Measurements from ENCODE around the gene P3H3. TPM values are rescaled to one million over a fixed set of nuclear protein-coding genes. Genes with fewer than 3 reads are reported as not detected.
"Not testable (repeated sequence)": the region's sequence is repeated elsewhere in the genome, so short reads cannot be mapped to it uniquely, and the experiment has no call there.

The P3H3 gene
- total RNA-seq, 2 donors from 2014 or later, result 66.1 to 77.7 TPM

- Histone ChIP-seq H3K4me1 (ENCODE audit: control insufficient read depth in 1 of 2, low read depth in 2 of 2) (peaks cover 4 to 17% of the 10 kb centered on the region in 2 donors), H3K27me3 (replicated peaks; ENCODE audit: insufficient read depth) (no peaks in the 10 kb centered on the region), H3K9me3 (no peaks in the 10 kb centered on the region), H3K27ac (no peak overlapping the region), H3K4me3 (no peak overlapping the region), H3K36me3 (peaks cover 13% of the 10 kb centered on the region)
- DNase-seq (ENCODE audit: low spot score), result no peak
- ATAC-seq (ENCODE audit: insufficient number of reproducible peaks, low FRiP score, low read depth), result no peak
- no peak for TF ChIP-seq CTCF (IDR thresholded peaks at IDR 0.05)
Measured at GRCh38 chr12:6887460-6887859, 59.3 kb downstream of the P3H3 start.

GRCh38 chr12:6888360-6888759 is 60.2 kb downstream of the P3H3 start:
- H3K4me1 ChIP-seq (ENCODE audit: control insufficient read depth in 1 of 2, low read depth in 2 of 2), result peaks cover 4 to 17% of the 10 kb centered on the region in 2 donors
- no peak for DNase-seq (ENCODE audit: low spot score)
- no peak overlapping the region for H3K27ac ChIP-seq
- TF ChIP-seq CTCF (IDR thresholded peaks at IDR 0.05), result no peak
- H3K27me3 ChIP-seq (replicated peaks; ENCODE audit: insufficient read depth), result no peaks in the 10 kb centered on the region
- no peak overlapping the region for H3K4me3 ChIP-seq
- peaks cover 13% of the 10 kb centered on the region for H3K36me3 ChIP-seq
- ATAC-seq (ENCODE audit: insufficient number of reproducible peaks, low FRiP score, low read depth), result no peak
- H3K9me3 ChIP-seq, result no peaks in the 10 kb centered on the region

- peaks cover 4 to 17% of the 10 kb centered on the region in 2 donors for H3K4me1 ChIP-seq (ENCODE audit: control insufficient read depth in 1 of 2, low read depth in 2 of 2)
- not testable (repeated sequence) for H3K9me3 ChIP-seq; DNase-seq (ENCODE audit: low spot score); H3K36me3 ChIP-seq; H3K4me3 ChIP-seq; ATAC-seq (ENCODE audit: insufficient number of reproducible peaks, low FRiP score, low read depth); H3K27me3 ChIP-seq (replicated peaks; ENCODE audit: insufficient read depth); H3K27ac ChIP-seq
Measured at GRCh38 chr12:6888794-6889193, 60.6 kb downstream of the P3H3 start.

Other genes with a start within 250 kb of the P3H3 start
- 100 to 1,000 TPM; 193 to 205 TPM for gene CHD4, start 221.0 kb upstream of the P3H3 start, total RNA-seq
- 1 to 10 TPM; 4.8 to 6.8 TPM for gene LPAR5, start 192.4 kb upstream of the P3H3 start, total RNA-seq
- 1 to 10 TPM; 5.1 to 9.1 TPM for gene ACRBP, start 181.0 kb upstream of the P3H3 start, total RNA-seq
- 10 to 100 TPM; 21.8 to 36.9 TPM for gene ING4, start 165.3 kb upstream of the P3H3 start, total RNA-seq
- gene ZNF384, start 139.0 kb upstream of the P3H3 start, total RNA-seq, result 10 to 100 TPM; 36.8 to 45.3 TPM
- 1 to 10 TPM; 3.1 to 4.2 TPM for gene PIANP, start 127.6 kb upstream of the P3H3 start, total RNA-seq
- gene COPS7A, start 104.4 kb upstream of the P3H3 start, total RNA-seq, result 10 to 100 TPM; 69.9 to 78.2 TPM
- 100 to 1,000 TPM; 129 to 179 TPM for gene MLF2, start 75.3 kb upstream of the P3H3 start, total RNA-seq
- 100 to 1,000 TPM; 168 to 186 TPM for gene PTMS, start 62.0 kb upstream of the P3H3 start, total RNA-seq
- 1 to 10 TPM in 1 of 2 donors, under 1 TPM in 1; 0.95 to 1.5 TPM for gene LAG3, start 55.9 kb upstream of the P3H3 start, total RNA-seq
- gene CD4, start 38.9 kb upstream of the P3H3 start, total RNA-seq, result 10 to 100 TPM; 22.3 to 25.0 TPM
- 1 to 10 TPM; 1.1 to 3.1 TPM for gene GPR162, start 6.6 kb upstream of the P3H3 start, total RNA-seq
- gene GNB3, start 12.5 kb downstream of the P3H3 start, total RNA-seq, result 10 to 100 TPM in 1 of 2 donors, 1 to 10 TPM in 1; 9.3 to 16.6 TPM
- 1 to 10 TPM; 1.8 to 1.9 TPM for gene CDCA3, start 22.9 kb downstream of the P3H3 start, total RNA-seq
- gene USP5, start 23.7 kb downstream of the P3H3 start, total RNA-seq, result 10 to 100 TPM; 54.3 to 62.7 TPM
- gene TPI1, start 39.1 kb downstream of the P3H3 start, total RNA-seq, result 100 to 1,000 TPM; 287 to 322 TPM
- gene SPSB2, start 44.9 kb downstream of the P3H3 start, total RNA-seq, result 10 to 100 TPM in 1 of 2 donors, 1 to 10 TPM in 1; 9.2 to 19.1 TPM
- gene LRRC23, start 76.4 kb downstream of the P3H3 start, total RNA-seq, result 1 to 10 TPM; 8.5 TPM
- 10 to 100 TPM; 53.6 to 57.9 TPM for gene ENO2, start 86.2 kb downstream of the P3H3 start, total RNA-seq
- 100 to 1,000 TPM; 109 to 163 TPM for gene ATN1, start 99.6 kb downstream of the P3H3 start, total RNA-seq
- gene RNU7-1, start 115.4 kb downstream of the P3H3 start, total RNA-seq, result not detected
- gene C12orf57, start 115.6 kb downstream of the P3H3 start, total RNA-seq, result 100 to 1,000 TPM; 370 to 416 TPM
- gene PTPN6, start 122.9 kb downstream of the P3H3 start, total RNA-seq, result 10 to 100 TPM; 19.0 to 24.0 TPM
- 100 to 1,000 TPM; 103 to 139 TPM for gene PHB2, start 142.3 kb downstream of the P3H3 start, total RNA-seq
- 10 to 100 TPM; 31.5 to 31.7 TPM for gene EMG1, start 142.5 kb downstream of the P3H3 start, total RNA-seq
- 10 to 100 TPM; 40.5 to 51.9 TPM for gene LPCAT3, start 190.1 kb downstream of the P3H3 start, total RNA-seq
- 100 to 1,000 TPM; 456 to 715 TPM for gene C1S, start 232.3 kb downstream of the P3H3 start, total RNA-seq

Data from thoracic aorta (tissue), 2 donors.